K562 (cell line): ENCODE results near the gene COX6B1. TPM values are rescaled to one million over a fixed set of nuclear protein-coding genes. Genes with fewer than 3 reads are reported as not detected.
A peak's percentile ranks its signal among the peaks of the same experiment; 100 is the strongest.

Experiments used
- ATF1 ChIP-seq, 2 experiments: fragments of 450-650 bp in 1 of 2; IDR thresholded peaks; 2 replicates each; pipeline ENCODE4 v1.6.1; 2016; ENCODE audit warnings: missing compliant biosample characterization in 1 of 2, missing genetic modification characterization in 1 of 2
- CC2D1A ChIP-seq: fragments of 450-650 bp; IDR thresholded peaks from 2 replicates; pipeline ENCODE4 v1.6.1; 2017; ENCODE audit warnings: mild to moderate bottlenecking
- EP400 ChIP-seq: fragments of 450-650 bp; IDR thresholded peaks from 2 replicates; pipeline ENCODE4 v1.6.1; 2017; ENCODE audit warnings: antibody characterized with exemption, mild to moderate bottlenecking, moderate library complexity
- ESRRA ChIP-seq: fragments of 450-650 bp; IDR thresholded peaks from 2 replicates; pipeline ENCODE4 v1.6.1; 2014; ENCODE audit warnings: low read depth, mild to moderate bottlenecking, moderate library complexity, borderline replicate concordance
- FOS ChIP-seq: IDR thresholded peaks from 3 replicates; pipeline ENCODE4 v1.6.1; 2011; ENCODE audit not compliant: insufficient read length; ENCODE audit errors: extremely low read depth
- HNRNPL ChIP-seq: fragments of 200-400 bp; formaldehyde crosslinking; IDR thresholded peaks from 2 replicates; pipeline ENCODE4 v1.6.1; 2017; ENCODE audit warnings: low read depth, mild to moderate bottlenecking, low read length
- KDM4B ChIP-seq, 2 experiments: fragments of 450-650 bp in 1 of 2; sonication (generic) in 1 of 2; IDR thresholded peaks; 2 replicates each; pipeline ENCODE4 v1.6.1; 2016 to 2017; ENCODE audit warnings: borderline replicate concordance in 2 of 2, antibody characterized with exemption in 1 of 2, low read depth in 1 of 2, mild to moderate bottlenecking in 1 of 2
- KDM5B ChIP-seq: fragments of 200-600 bp; sonication (generic); IDR thresholded peaks from 2 replicates; pipeline ENCODE4 v1.6.1; 2012; ENCODE audit warnings: low read depth, mild to moderate bottlenecking, moderate library complexity, low read length, control low read depth, inconsistent platforms; ENCODE audit not compliant: insufficient replicate concordance
- MTA3 ChIP-seq: fragments of 450-650 bp; formaldehyde crosslinking; IDR thresholded peaks from 2 replicates; pipeline ENCODE4 v1.6.1; 2017; ENCODE audit warnings: mild to moderate bottlenecking, borderline replicate concordance
- NONO ChIP-seq, 2 experiments: fragments of 200-400 bp in 1 of 2; fragments of 450-650 bp in 1 of 2; formaldehyde crosslinking in 1 of 2; IDR thresholded peaks; 2 replicates each; pipeline ENCODE4 v1.6.1; 2017; ENCODE audit warnings: low read depth in 2 of 2, mild to moderate bottlenecking in 2 of 2, moderate library complexity in 2 of 2, low read length in 1 of 2
- OTX1 ChIP-seq: fragments of 450-650 bp; formaldehyde crosslinking; IDR thresholded peaks from 2 replicates; pipeline ENCODE4 v1.4.0; 2022; ENCODE audit warnings: mild to moderate bottlenecking
- PHF20 ChIP-seq: fragments of 450-650 bp; IDR thresholded peaks from 2 replicates; pipeline ENCODE4 v1.6.1; 2018; ENCODE audit not compliant: partially characterized antibody
- POLR2B ChIP-seq: fragments of 450-650 bp; IDR thresholded peaks from 2 replicates; pipeline ENCODE4 v1.6.1; 2018; ENCODE audit warnings: low read depth; ENCODE audit not compliant: partially characterized antibody
- POLR2H ChIP-seq: IDR thresholded peaks from 2 replicates; pipeline ENCODE4 v1.6.1; 2016; ENCODE audit warnings: missing genetic modification characterization, low read depth, mild to moderate bottlenecking, control low read depth, missing compliant biosample characterization, moderate library complexity
- POU5F1 ChIP-seq: fragments of 150-350 bp; IDR thresholded peaks from 2 replicates; pipeline ENCODE4 v1.6.1; 2014; ENCODE audit warnings: borderline replicate concordance, low read length, low read depth, mild to moderate bottlenecking; ENCODE audit not compliant: partially characterized antibody
- RHOXF2B ChIP-seq: fragments of 250-450 bp; sonication (Bioruptor Pico); conservative IDR thresholded peaks from 2 replicates; pipeline ENCODE4 v1.5.1; 2021
- SIN3A ChIP-seq, 2 experiments: fragments of 150-350 bp in 1 of 2; IDR thresholded peaks; 2 replicates each; pipeline ENCODE4 v1.6.1; 2011 to 2016; ENCODE audit warnings: borderline replicate concordance in 2 of 2, low read depth in 2 of 2, low read length in 2 of 2, mild to moderate bottlenecking in 2 of 2, moderate library complexity in 2 of 2; ENCODE audit not compliant: control insufficient read depth in 1 of 2
- SIN3B ChIP-seq: fragments of 450-650 bp; IDR thresholded peaks from 2 replicates; pipeline ENCODE4 v1.6.1; 2017; ENCODE audit warnings: low read depth, mild to moderate bottlenecking, moderate library complexity
- TAF7 ChIP-seq: fragments of 450-650 bp; IDR thresholded peaks from 2 replicates; pipeline ENCODE4 v1.6.1; 2016; ENCODE audit warnings: missing genetic modification characterization, missing compliant biosample characterization
- ZNF165 ChIP-seq: fragments of 250-450 bp; sonication (Bioruptor Pico); IDR thresholded peaks from 2 replicates; pipeline ENCODE4 v1.4.0; 2020; ENCODE audit warnings: borderline replicate concordance
- ZNF316 ChIP-seq: fragments of 450-650 bp; IDR thresholded peaks from 2 replicates; pipeline ENCODE4 v1.6.1; 2016
- ZNF639 ChIP-seq, 2 experiments: fragments of 200-800 bp in 1 of 2; sonication (Bioruptor generic) in 1 of 2; sonication (generic) in 1 of 2; formaldehyde crosslinking in 1 of 2; IDR thresholded peaks in 1 of 2; conservative IDR thresholded peaks in 1 of 2; 2 replicates each; pipeline versions ENCODE4 v1.5.0 to v1.6.1; 2016 to 2020; ENCODE audit warnings: missing compliant biosample characterization in 1 of 2, missing genetic modification characterization in 1 of 2, missing genetic modification reagents in 1 of 2
- ZNF75A ChIP-seq: fragments of 450-650 bp; formaldehyde crosslinking; IDR thresholded peaks from 2 replicates; pipeline ENCODE4 v1.4.0; 2020; ENCODE audit warnings: mild to moderate bottlenecking
- ZSCAN32 ChIP-seq: fragments of 450-650 bp; formaldehyde crosslinking; IDR thresholded peaks from 2 replicates; pipeline ENCODE4 v1.4.0; 2020; ENCODE audit warnings: mild to moderate bottlenecking, moderate library complexity
- polyA plus RNA-seq, 8 experiments: library from polyadenylated mRNA; depleted of rRNA in 4 of 8; stranded (reverse) in 5 of 8; unstranded in 3 of 8; fragments of >200 nt; fragmentation: Nextera tagmentation in 2 of 8; fragmentation: Illumina TruSeq in 1 of 8; extraction: Ambion mirVana in 2 of 8; extraction: Trizol in 1 of 8; gene quantifications; 2 replicates each; pipeline versions ENCODE4 v1.2.1 to v1.2.3, GENCODE V29; 2011 to 2014; ENCODE audit warnings: inconsistent platforms in 1 of 8, missing spikeins in 1 of 8
- total RNA-seq, 7 experiments: library from RNA; depleted of rRNA in 6 of 7; stranded (reverse); fragments of >200 nt in 6 of 7; fragmentation: Illumina TruSeq in 2 of 7; extraction: Trizol in 2 of 7; gene quantifications; 2 replicates each; pipeline versions ENCODE4 v1.2.1 to v1.2.3, GENCODE V29; 2011 to 2021; ENCODE audit warnings: low replicate concordance in 1 of 7

Gene COX6B1
- total and polyA plus RNA-seq, 9 of the 15 experiments (the other 6 are each of a cell fraction or from before 2014, with no cell fraction given), result 777 to 2,393 (median 1,219) TPM

- peak; percentile 93 for TF ChIP-seq FOS
- TF ChIP-seq ZSCAN32 (CRISPR knock-in tag), result no peak
- TF ChIP-seq OTX1, result 0 out of 2 replicates have a peak, but pooled peaks have one; percentile 70
- peak; percentile 79; the same call in 1 of the 2 replicates for TF ChIP-seq MTA3
- TF ChIP-seq POU5F1, result no peak
- TF ChIP-seq ZNF75A (CRISPR knock-in tag), result no peak
- TF ChIP-seq SIN3A (IDR thresholded peaks at IDR 0.05; ENCODE audit: borderline replicate concordance in 2 of 2, control insufficient read depth in 1 of 2, low read depth in 2 of 2, low read length in 2 of 2), result peak in 1 of 2 experiments; percentile 30; a peak in 1 of 4 replicates
- no peak for TF ChIP-seq HNRNPL
- TF ChIP-seq ATF1 (CRISPR knock-in tag; IDR thresholded peaks at IDR 0.05), result no peak
- TF ChIP-seq ATF1 (tag; IDR thresholded peaks at IDR 0.05), result peak; percentile 61
- TF ChIP-seq NONO (IDR thresholded peaks at IDR 0.05; ENCODE audit: low read depth in 2 of 2, low read length in 1 of 2), result no peak
- peak; percentile 89 for TF ChIP-seq POLR2H (tag)
- peak; percentile 93 for TF ChIP-seq KDM5B
- TF ChIP-seq TAF7 (tag), result peak; percentile 67; the same call in 1 of the 2 replicates
- TF ChIP-seq KDM4B (IDR thresholded peaks at IDR 0.05; ENCODE audit: borderline replicate concordance in 2 of 2, low read depth in 1 of 2), result no peak
- no peak for TF ChIP-seq ZNF316
- no peak for TF ChIP-seq RHOXF2B
- TF ChIP-seq ZNF639 (CRISPR knock-in tag; conservative IDR thresholded peaks at IDR 0.05 in 1 of 2, IDR thresholded peaks at IDR 0.05 in 1 of 2), result 0 out of 4 replicates have a peak, but pooled peaks of 1 of the 2 experiments have one; percentile 56
- TF ChIP-seq EP400, result peak; percentile 61
- peak; percentile 96 for TF ChIP-seq ESRRA
- TF ChIP-seq ZNF165 (CRISPR knock-in tag), result no peak
- 0 out of 2 replicates have a peak, but pooled peaks have one; percentile 69 for TF ChIP-seq SIN3B
- TF ChIP-seq POLR2B, result peak; percentile 87
- TF ChIP-seq PHF20, result peak; percentile 78
- no peak for TF ChIP-seq CC2D1A
Measured at GRCh38 chr19:35648017-35648961, at the start of gene COX6B1 (continued).
